Measurements from ENCODE around the gene ASB15.

GRCh38 chr7:123615344-123615743, 13.7 kb downstream of the ASB15 start:
- no peak for TF ChIP-seq TAF7 (optimal IDR thresholded peaks at IDR 0.05; ENCODE audit: borderline replicate concordance, low read depth, low read length)
- no peak for TF ChIP-seq CHD1 (IDR thresholded peaks at IDR 0.05; ENCODE audit: low read depth, low read length)
- TF ChIP-seq CTCF (IDR thresholded peaks at IDR 0.05; ENCODE audit: control extremely low read depth in 1 of 3, insufficient read depth in 1 of 3, low read depth in 1 of 3, low read length in 3 of 3): no peak
- no peak for TF ChIP-seq RFX5 (IDR thresholded peaks at IDR 0.05; ENCODE audit: borderline replicate concordance, low read depth, low read length)
- no peak for TF ChIP-seq SIN3A (conservative IDR thresholded peaks at IDR 0.05 in 1 of 2, IDR thresholded peaks at IDR 0.05 in 1 of 2; ENCODE audit: low read depth in 1 of 2, low read length in 2 of 2)
- no peak for TF ChIP-seq POLR2AphosphoS5 (IDR thresholded peaks at IDR 0.05; ENCODE audit: low read depth, low read length)
- no peak for TF ChIP-seq GABPA (IDR thresholded peaks at IDR 0.05; ENCODE audit: borderline replicate concordance, insufficient read depth, low read length)
- TF ChIP-seq JUND (IDR thresholded peaks at IDR 0.05; ENCODE audit: low read length): no peak
- no peak for TF ChIP-seq CHD2 (IDR thresholded peaks at IDR 0.05; ENCODE audit: low read length)
- no peak for TF ChIP-seq EP300 (IDR thresholded peaks at IDR 0.05; ENCODE audit: borderline replicate concordance in 1 of 2, low read depth in 2 of 2, low read length in 2 of 2)
- no peak for TF ChIP-seq HDAC6 (IDR thresholded peaks at IDR 0.05; ENCODE audit: low read depth, low read length)
